A549 treated with Mapracorat at 1 μM for 4 hours (cell line): Measurements from ENCODE around the gene KIF20A. TPM values are rescaled to one million over a fixed set of nuclear protein-coding genes. Genes with fewer than 3 reads are reported as not detected.

Source experiments
- total RNA-seq: library from RNA; stranded (reverse); fragments of 200-300 nt; extraction: Qiagen RNA extraction; gene quantifications from 5 replicates; pipeline ENCODE4 v1.2.3, GENCODE V29; 2022

The KIF20A gene
- total RNA-seq = 37.7 to 49.8 TPM (median 43.8 TPM) in 5 replicates

GRCh38 chr5:138178516-138179276 lies at the start of gene KIF20A, which contains the start of gene BRD8:
KIF20A (plus strand) TSS chr5:138179112; CDS start chr5:138179681, 569 bp downstream.
BRD8 (minus strand) TSS chr5:138178630; CDS start chr5:138178614, 16 bp downstream.

GRCh38 chr5:138138949-138139780 lies 39.7 kb upstream of the KIF20A start, which contains the start of gene NME5:
NME5 (minus strand) TSS chr5:138139428; CDS start chr5:138138780, 648 bp downstream.

GRCh38 chr5:138213161-138214029 lies 34.5 kb downstream of the KIF20A start, which contains the start of gene CDC23:
CDC23 (minus strand) TSS chr5:138213323; CDS start chr5:138213312, 11 bp downstream.

Other genes with a start within 250 kb of the KIF20A start
- gene FAM13B, start 146.0 kb upstream of the KIF20A start, total RNA-seq = 11.1 to 16.8 TPM (median 11.3 TPM) in 5 replicates
- not detected in 5 replicates for gene WNT8A, start 95.1 kb upstream of the KIF20A start, total RNA-seq
- not detected in 5 replicates for gene NME5, start 39.7 kb upstream of the KIF20A start, total RNA-seq
- 46.5 to 51.5 TPM (median 47.0 TPM) in 5 replicates for gene BRD8, start 482 bp upstream of the KIF20A start, total RNA-seq
- 23.0 to 28.9 TPM (median 27.7 TPM) in 5 replicates for gene CDC23, start 34.2 kb downstream of the KIF20A start, total RNA-seq
- 0.18 TPM in 1 of 5 replicates, not detected in the others for gene GFRA3, start 95.5 kb downstream of the KIF20A start, total RNA-seq
- 8.2 to 11.9 TPM (median 10.5 TPM) in 5 replicates for gene CDC25C, start 152.7 kb downstream of the KIF20A start, total RNA-seq
- 17.3 to 21.6 TPM (median 19.5 TPM) in 5 replicates for gene FAM53C, start 159.2 kb downstream of the KIF20A start, total RNA-seq
- gene KDM3B, start 173.6 kb downstream of the KIF20A start, total RNA-seq = 34.0 to 43.3 TPM (median 39.9 TPM) in 5 replicates